ENCODE measurements around the gene LPIN1. TPM values are rescaled to one million over a fixed set of nuclear protein-coding genes. Genes with fewer than 3 reads are reported as not detected.
"Not testable (repeated sequence)": the region's sequence is repeated elsewhere in the genome, so short reads cannot be mapped to it uniquely, and the experiment has no call there.

LPIN1 gene
- total RNA-seq, 1 donor from 2014 or later, result 62.4 TPM

- intact Hi-C loops (cut with DNase I), result no loop called here
- no peak for DNase-seq
- ATAC-seq (ENCODE audit: poor library complexity), result no peak
Measured at GRCh38 chr2:11839916-11840315, 93.5 kb downstream of the LPIN1 start.

- ATAC-seq (ENCODE audit: poor library complexity) (peak; percentile 43), DNase-seq (no peak)
Measured at GRCh38 chr2:11842336-11842735, 95.9 kb downstream of the LPIN1 start.

GRCh38 chr2:11844798-11845197 is 98.4 kb downstream of the LPIN1 start:
- DNase-seq; intact Hi-C loops (cut with DNase I); ATAC-seq (ENCODE audit: poor library complexity): not testable (repeated sequence)

More at GRCh38 chr2:11842336-11842735, 95.9 kb downstream of the LPIN1 start:
- intact Hi-C loops (cut with DNase I), result no loop called here

GRCh38 chr2:11847935-11848334 is 101.5 kb downstream of the LPIN1 start:
- intact Hi-C loops (cut with DNase I); ATAC-seq (ENCODE audit: poor library complexity); DNase-seq: not testable (repeated sequence)

- ATAC-seq (ENCODE audit: poor library complexity) (no peak), DNase-seq (no peak)
- intact Hi-C loops (cut with DNase I), result no loop called here
Measured at GRCh38 chr2:11850082-11850481, 103.7 kb downstream of the LPIN1 start.

GRCh38 chr2:11852526-11853196 is 106.2 kb downstream of the LPIN1 start:
- intact Hi-C loops (cut with DNase I), result no loop called here
- DNase-seq, result no peak
- ATAC-seq (ENCODE audit: poor library complexity), result no peak

GRCh38 chr2:11853197-11853588 is 106.8 kb downstream of the LPIN1 start:
- no peak for ATAC-seq (ENCODE audit: poor library complexity)
- intact Hi-C loops (cut with DNase I), result no loop called here
- DNase-seq, result no peak

- ATAC-seq (ENCODE audit: poor library complexity) (no peak), DNase-seq (no peak)
- intact Hi-C loops (cut with DNase I), result no loop called here
Measured at GRCh38 chr2:11855064-11855760, 108.8 kb downstream of the LPIN1 start.

GRCh38 chr2:11856095-11856494 is 109.7 kb downstream of the LPIN1 start:
- DNase-seq, result no peak
- no peak for ATAC-seq (ENCODE audit: poor library complexity)
- intact Hi-C loops (cut with DNase I), result no loop called here

- no peak for DNase-seq
- ATAC-seq (ENCODE audit: poor library complexity), result no peak
- intact Hi-C loops (cut with DNase I), result no loop called here
Measured at GRCh38 chr2:11858883-11859282, 112.5 kb downstream of the LPIN1 start.

GRCh38 chr2:11859975-11860374 is 113.5 kb downstream of the LPIN1 start:
- DNase-seq; ATAC-seq (ENCODE audit: poor library complexity): not testable (repeated sequence)
- intact Hi-C loops (cut with DNase I), result loop anchor here (5.0 to 10.0 kb wide), 3 partner anchors 462 to 1145 kb away; partner anchors contain the start of gene TRIB2

- ATAC-seq (ENCODE audit: poor library complexity), result no peak
- intact Hi-C loops (cut with DNase I), result loop anchor here (5.0 to 10.0 kb wide), 3 partner anchors 461 to 1144 kb away; partner anchors contain the start of gene TRIB2
- no peak for DNase-seq
Measured at GRCh38 chr2:11861044-11861443, 114.6 kb downstream of the LPIN1 start.

GRCh38 chr2:11862049-11862448 is 115.6 kb downstream of the LPIN1 start:
- no peak for ATAC-seq (ENCODE audit: poor library complexity)
- DNase-seq, result no peak
- intact Hi-C loops (cut with DNase I), result loop anchor here (5.0 to 10.0 kb wide), 3 partner anchors 460 to 1143 kb away; partner anchors contain the start of gene TRIB2

- intact Hi-C loops (cut with DNase I), result loop anchor here (5.0 to 10.0 kb wide), 3 partner anchors 459 to 1142 kb away; partner anchors contain the start of gene TRIB2
- ATAC-seq (ENCODE audit: poor library complexity), result no peak
- no peak for DNase-seq
Measured at GRCh38 chr2:11863103-11863502, 116.7 kb downstream of the LPIN1 start.

- intact Hi-C loops (cut with DNase I), result loop anchor here (5.0 to 10.0 kb wide), 3 partner anchors 459 to 1141 kb away; partner anchors contain the start of gene TRIB2
- peak; percentile 94 for ATAC-seq (ENCODE audit: poor library complexity)
Measured at GRCh38 chr2:11863513-11864328, 117.3 kb downstream of the LPIN1 start.

GRCh38 chr2:11864724-11865123 is 118.3 kb downstream of the LPIN1 start:
- DNase-seq (no peak), ATAC-seq (ENCODE audit: poor library complexity) (no peak)
- intact Hi-C loops (cut with DNase I), result loop anchor here (5.0 to 10.0 kb wide), 3 partner anchors 458 to 1140 kb away; partner anchors contain the start of gene TRIB2

More at GRCh38 chr2:11863513-11864328, 117.3 kb downstream of the LPIN1 start:
- peak; percentile 89 for DNase-seq

GRCh38 chr2:11865378-11865777 is 118.9 kb downstream of the LPIN1 start:
- intact Hi-C loops (cut with DNase I), result loop anchor here (10.0 kb wide), 1 partner anchor 1139 kb away; no protein-coding TSS in a partner anchor
- ATAC-seq (ENCODE audit: poor library complexity) (no peak), DNase-seq (no peak)

- intact Hi-C loops (cut with DNase I), result loop anchor here (10.0 kb wide), 1 partner anchor 1139 kb away; no protein-coding TSS in a partner anchor
- DNase-seq, result no peak
- ATAC-seq (ENCODE audit: poor library complexity), result no peak
Measured at GRCh38 chr2:11865805-11866204, 119.4 kb downstream of the LPIN1 start.

All from Right ventricle myocardium superior (tissue), 1 donor.